A549 (cell line): ENCODE results near the gene RPTOR. TPM values are rescaled to one million over a fixed set of nuclear protein-coding genes. Genes with fewer than 3 reads are reported as not detected.

Source experiments
- ATAC-seq, 2 experiments: fragments of 200-7000 bp in 1 of 2; fragments of >200 bp in 1 of 2; cut with Nextera tagmentation in 1 of 2; cut with Tn5 transposase in 1 of 2; 3 replicates each; pipeline versions ENCODE4 v1.8.0 to v1.9.1; 2018 to 2020; ENCODE audit warnings: mild to moderate bottlenecking in 1 of 2, moderate library complexity in 1 of 2
- CTCF ChIA-PET: fragments of 300-600 bp; sonication (Branson Sonifier 250); formaldehyde crosslinking; extraction: SDS; loops from one replicate; lab custom pipeline; 2021; ENCODE audit warnings: antibody characterized with exemption, inconsistent platforms; lab: Yijun Ruan, JAX
- POLR2A ChIA-PET: fragments of 350-600 bp; formaldehyde crosslinking; extraction: SDS; loops from one replicate; lab custom pipeline; 2021; ENCODE audit warnings: antibody characterized with exemption, inconsistent platforms; lab: Yijun Ruan, JAX
- DNase-seq, 2 experiments: peaks; one replicate each; pipeline versions ENCODE4 v3.0.0 to v3.0.0-alpha.2; 2011 to 2016; ENCODE audit warnings: low read depth in 1 of 2, low spot score in 1 of 2
- FAIRE-seq: peaks from 2 replicates; lab custom pipeline; 2011; peaks lifted over from hg19 to GRCh38; lab: Jason Lieb, UNC
- H3K27ac ChIP-seq, 2 experiments: fragments of >200 bp; sonication (Bioruptor Twin); formaldehyde crosslinking; 3 replicates each; pipeline ENCODE4 v1.5.1; 2016 to 2017
- H3K4me1 ChIP-seq: fragments of >200 bp; sonication (Bioruptor Twin); formaldehyde crosslinking; 3 replicates; pipeline ENCODE4 v1.6.1; 2016
- H3K4me2 ChIP-seq: fragments of >200 bp; sonication (Bioruptor Twin); formaldehyde crosslinking; 3 replicates; pipeline ENCODE4 v1.6.1; 2016
- H3K4me3 ChIP-seq: fragments of >200 bp; sonication (Bioruptor Twin); formaldehyde crosslinking; 3 replicates; pipeline ENCODE4 v1.5.1; 2016
- H3K9me3 ChIP-seq: fragments of >200 bp; sonication (Bioruptor Twin); formaldehyde crosslinking; 3 replicates; pipeline ENCODE4 v1.6.1; 2016
- BCL3 ChIP-seq: fragments of >200 bp; sonication (Bioruptor Twin); formaldehyde crosslinking; IDR thresholded peaks from 3 replicates; pipeline ENCODE4 v1.6.1; 2016
- CBX8 ChIP-seq: fragments of 200-600 bp; sonication (generic); IDR thresholded peaks from 2 replicates; pipeline ENCODE4 v1.6.1; 2016
- E2F6 ChIP-seq: IDR thresholded peaks from 2 replicates; pipeline ENCODE4 v1.6.1; 2012; ENCODE audit warnings: low read depth, borderline replicate concordance
- EHF ChIP-seq: fragments of 250-450 bp; sonication (Bioruptor Pico); IDR thresholded peaks from 2 replicates; pipeline ENCODE4 v1.5.0; 2020; ENCODE audit warnings: mild to moderate bottlenecking
- EHMT2 ChIP-seq: fragments of 200-600 bp; sonication (generic); IDR thresholded peaks from 2 replicates; pipeline ENCODE4 v1.6.1; 2016; ENCODE audit warnings: antibody characterized with exemption, low read depth, mild to moderate bottlenecking, moderate library complexity
- ELK1 ChIP-seq: fragments of 150-350 bp; IDR thresholded peaks from 2 replicates; pipeline ENCODE4 v1.6.1; 2014; ENCODE audit warnings: low read depth, mild to moderate bottlenecking, low read length
- ESRRA ChIP-seq: fragments of 150-350 bp; IDR thresholded peaks from 2 replicates; pipeline ENCODE4 v1.6.1; 2014; ENCODE audit warnings: mild to moderate bottlenecking, low read length, borderline replicate concordance
- FOSB ChIP-seq: fragments of 250-450 bp; sonication (Bioruptor Pico); IDR thresholded peaks from 2 replicates; pipeline ENCODE4 v1.5.0; 2020; ENCODE audit warnings: mild to moderate bottlenecking, moderate library complexity
- FOSL2 ChIP-seq, 2 experiments: fragments of 450-650 bp in 1 of 2; fragments of >200 bp in 1 of 2; sonication (Bioruptor Twin) in 1 of 2; formaldehyde crosslinking; IDR thresholded peaks; 2 replicates each; pipeline versions ENCODE4 v1.5.0 to v1.6.1; 2016 to 2020; ENCODE audit warnings: mild to moderate bottlenecking in 1 of 2, moderate library complexity in 1 of 2
- HEYL ChIP-seq: fragments of 250-450 bp; sonication (Bioruptor Pico); IDR thresholded peaks from 2 replicates; pipeline ENCODE4 v1.8.0; 2021; ENCODE audit warnings: mild to moderate bottlenecking, moderate library complexity
- HOXB13 ChIP-seq: fragments of 250-450 bp; sonication (Bioruptor Pico); IDR thresholded peaks from 2 replicates; pipeline ENCODE4 v1.5.0; 2020; ENCODE audit warnings: low read depth, mild to moderate bottlenecking, moderate library complexity
- KDM1A ChIP-seq: fragments of 200-600 bp; sonication (generic); IDR thresholded peaks from 2 replicates; pipeline ENCODE4 v1.6.1; 2016; ENCODE audit warnings: low read depth, mild to moderate bottlenecking
- KDM5A ChIP-seq: fragments of 200-600 bp; sonication (generic); IDR thresholded peaks from 2 replicates; pipeline ENCODE4 v1.6.1; 2016; ENCODE audit warnings: antibody characterized with exemption, mild to moderate bottlenecking
- MAFK ChIP-seq: fragments of 450-650 bp; IDR thresholded peaks from 2 replicates; pipeline ENCODE4 v1.6.1; 2014; ENCODE audit not compliant: partially characterized antibody
- MAZ ChIP-seq: fragments of 150-350 bp; IDR thresholded peaks from 2 replicates; pipeline ENCODE4 v1.6.1; 2014; ENCODE audit warnings: antibody characterized with exemption, low read depth, low read length, borderline replicate concordance
- MYC ChIP-seq: IDR thresholded peaks from 2 replicates; pipeline ENCODE4 v1.6.1; 2012; ENCODE audit warnings: mild to moderate bottlenecking, inconsistent platforms, low read length, improper control_type of control experiment, borderline replicate concordance
- NFE2L2 ChIP-seq: fragments of 150-350 bp; conservative IDR thresholded peaks from 2 replicates; pipeline ENCODE4 v1.6.1; 2014; ENCODE audit warnings: low read length
- NPAS2 ChIP-seq: fragments of 250-450 bp; sonication (Bioruptor Pico); IDR thresholded peaks from 2 replicates; pipeline ENCODE4 v1.8.0; 2022; ENCODE audit warnings: mild to moderate bottlenecking, moderate library complexity, borderline replicate concordance
- POLR2A ChIP-seq: IDR thresholded peaks from 2 replicates; pipeline ENCODE4 v1.6.1; 2012; ENCODE audit warnings: mild to moderate bottlenecking, low read length
- RAD21 ChIP-seq, 2 experiments: fragments of >200 bp in 1 of 2; sonication (Bioruptor Twin) in 1 of 2; formaldehyde crosslinking in 1 of 2; IDR thresholded peaks in 1 of 2; conservative IDR thresholded peaks in 1 of 2; 2 replicates in 1 of 2; 3 replicates in 1 of 2; pipeline ENCODE4 v1.6.1; 2012 to 2018; ENCODE audit warnings: inconsistent platforms in 1 of 2
- RARB ChIP-seq: fragments of 250-450 bp; sonication (Bioruptor Pico); IDR thresholded peaks from 2 replicates; pipeline ENCODE4 v1.8.0; 2021; ENCODE audit warnings: mild to moderate bottlenecking, moderate library complexity
- TFCP2L1 ChIP-seq: fragments of 250-450 bp; sonication (Bioruptor Pico); IDR thresholded peaks from 2 replicates; pipeline ENCODE4 v1.5.0; 2021; ENCODE audit warnings: mild to moderate bottlenecking
- TP53 ChIP-seq: fragments of 250-450 bp; sonication (Bioruptor Pico); IDR thresholded peaks from 2 replicates; pipeline ENCODE4 v1.5.0; 2021; ENCODE audit warnings: mild to moderate bottlenecking, moderate library complexity
- USF2 ChIP-seq: fragments of 450-650 bp; IDR thresholded peaks from 2 replicates; pipeline ENCODE4 v1.6.1; 2014; ENCODE audit warnings: antibody characterized with exemption
- ZFP36 ChIP-seq: fragments of 450-650 bp; IDR thresholded peaks from 2 replicates; pipeline ENCODE4 v1.6.1; 2014; ENCODE audit warnings: borderline replicate concordance; ENCODE audit not compliant: partially characterized antibody
- WGBS: methylation state at CpG from one replicate; pipeline ENCODE4 v1.1.6; 2017; ENCODE audit errors: missing lambda C conversion rate; 5-methylcytosine and 5-hydroxymethylcytosine counted together
- polyA plus RNA-seq, 4 experiments: library from polyadenylated mRNA; depleted of rRNA in 3 of 4; stranded (reverse); fragments of >200 nt; fragmentation: RNase III in 1 of 4; extraction: RNeasy Plus Mini Kit Qiagen cat#74134 plus additional on column Dnase treatment in 1 of 4; gene quantifications; 2 replicates in 3 of 4; 3 replicates in 1 of 4; pipeline ENCODE4 v1.2.3, GENCODE V29; 2011 to 2017

Gene RPTOR
- polyA plus RNA-seq, 2 of the 4 experiments (the other 2 are of a cell fraction): 10.8 to 27.1 TPM

- CTCF ChIA-PET: interaction anchor here (1.2 to 2.0 kb wide), 3 partner anchors 9 to 131 kb away, joined by 3 to 4 read pairs (median 3); no protein-coding TSS in a partner anchor
- TF ChIP-seq BCL3: no peak
- TF ChIP-seq TFCP2L1 (CRISPR knock-in tag): no peak
- TF ChIP-seq RARB (CRISPR knock-in tag): no peak
- no peak for TF ChIP-seq HEYL (CRISPR knock-in tag)
- TF ChIP-seq RAD21 (conservative IDR thresholded peaks at IDR 0.05 in 1 of 2, IDR thresholded peaks at IDR 0.05 in 1 of 2): no peak
- no peak for TF ChIP-seq EHF
- TF ChIP-seq TP53 (CRISPR knock-in tag): no peak
- no peak for TF ChIP-seq FOSL2 (IDR thresholded peaks at IDR 0.05)
- no peak for TF ChIP-seq FOSL2 (CRISPR knock-in tag; IDR thresholded peaks at IDR 0.05)
- TF ChIP-seq ESRRA: no peak
- WGBS: 86% methylated on average over 28 of the region's 28 CpGs
- Histone ChIP-seq H3K4me1 (peaks cover 22% of the 10 kb centered on the region; the same call in 2 of the 3 replicates), H3K9me3 (no peaks in the 10 kb centered on the region; the same call in 2 of the 3 replicates), H3K4me3 (no peak overlapping the region), H3K27ac (peak overlapping the region; percentile 47 to 79; a peak in 4 of 6 replicates), H3K4me2 (no peak overlapping the region)
- FAIRE-seq: no peak
- DNase-seq: no peak
- POLR2A ChIA-PET: no interaction called here
- peak in 1 of 2 experiments; percentile 23; a peak in 3 of 6 replicates for ATAC-seq
Measured at GRCh38 chr17:80694992-80695912, 150.6 kb downstream of the RPTOR start.

- Histone ChIP-seq H3K9me3 (no peaks in the 10 kb centered on the region; the same call in 2 of the 3 replicates), H3K4me1 (peaks cover 22% of the 10 kb centered on the region; the same call in 2 of the 3 replicates), H3K27ac (0 out of 6 replicates have a peak overlapping the region, but pooled peaks of 1 of the 2 experiments have one; percentile 79), H3K4me2 (no peak overlapping the region), H3K4me3 (no peak overlapping the region)
- POLR2A ChIA-PET: no interaction called here
- ATAC-seq: no peak
- no peak for FAIRE-seq
- 90% methylated on average over 4 of the region's 4 CpGs for WGBS
- CTCF ChIA-PET: no interaction called here
- no peak for TF ChIP-seq MAZ
- TF ChIP-seq KDM5A: no peak
- no peak for TF ChIP-seq RARB (CRISPR knock-in tag)
- TF ChIP-seq TFCP2L1 (CRISPR knock-in tag): no peak
- no peak for TF ChIP-seq POLR2A
- TF ChIP-seq EHMT2: no peak
- no peak for TF ChIP-seq E2F6
- no peak for TF ChIP-seq ELK1
- no peak for TF ChIP-seq ZFP36
- no peak for TF ChIP-seq CBX8
- no peak for TF ChIP-seq NPAS2 (CRISPR knock-in tag)
- TF ChIP-seq MAFK: no peak
- TF ChIP-seq KDM1A: no peak
- TF ChIP-seq FOSL2 (IDR thresholded peaks at IDR 0.05): no peak
- TF ChIP-seq FOSL2 (CRISPR knock-in tag; IDR thresholded peaks at IDR 0.05): no peak
- no peak for TF ChIP-seq FOSB (CRISPR knock-in tag)
- TF ChIP-seq MYC: no peak
- no peak for TF ChIP-seq HOXB13 (CRISPR knock-in tag)
- no peak for TF ChIP-seq NFE2L2
- no peak for TF ChIP-seq USF2
- DNase-seq: no peak
Measured at GRCh38 chr17:80695979-80696378, 151.3 kb downstream of the RPTOR start.
